Progenitor cell of endocrine pancreas (in vitro differentiated cells): ENCODE measurements around the gene ROR2. TPM values are rescaled to one million over a fixed set of nuclear protein-coding genes. Genes with fewer than 3 reads are reported as not detected.

ENCODE experiments used
- DNase-seq: peaks from one replicate; pipeline ENCODE4 v3.0.0; 2021; ENCODE audit warnings: low spot score; ENCODE audit not compliant: unreplicated experiment
- H3K27ac Mint-ChIP-seq: 2 replicates; pipeline ENCODE4 v1.8.0; 2021; ENCODE audit warnings: mild to moderate bottlenecking, moderate library complexity, mixed read lengths
- H3K27me3 Mint-ChIP-seq: 2 replicates; pipeline ENCODE4 v1.8.0; 2021; ENCODE audit warnings: mixed read lengths
- H3K36me3 Mint-ChIP-seq: 2 replicates; pipeline ENCODE4 v1.8.0; 2022; ENCODE audit warnings: mixed read lengths; ENCODE audit not compliant: insufficient read depth
- H3K4me1 Mint-ChIP-seq: 2 replicates; pipeline ENCODE4 v1.8.0; 2021; ENCODE audit warnings: low read depth, mixed read lengths
- H3K4me3 Mint-ChIP-seq: 2 replicates; pipeline ENCODE4 v1.8.0; 2021; ENCODE audit warnings: low read depth, mild to moderate bottlenecking, moderate library complexity, mixed read lengths
- H3K9me3 Mint-ChIP-seq: 2 replicates; pipeline ENCODE4 v1.8.0; 2021; ENCODE audit warnings: low read depth, mixed read lengths
- CTCF ChIP-seq: fragments of 200-600 bp; sonication (generic); IDR thresholded peaks from one replicate; pipeline ENCODE4 v1.5.0; 2021; ENCODE audit warnings: antibody characterized with exemption, mild to moderate bottlenecking; ENCODE audit not compliant: unreplicated experiment
- total RNA-seq: library from RNA; stranded (reverse); gene quantifications from 2 replicates; pipeline ENCODE4 v1.2.1, GENCODE V29; 2021

ROR2 gene
- total RNA-seq, 1 donor from 2014 or later, result 23.6 TPM

- Mint-ChIP-seq H3K36me3 (peaks cover 26% of the 10 kb centered on the region), H3K27ac (no peak overlapping the region), H3K9me3 (peaks cover 24% of the 10 kb centered on the region), H3K27me3 (no peaks in the 10 kb centered on the region), H3K4me1 (no peaks in the 10 kb centered on the region), H3K4me3 (no peak overlapping the region)
- no peak for TF ChIP-seq CTCF
- no peak for DNase-seq
Observed at GRCh38 chr9:91929331-91929730, 20.7 kb downstream of the ROR2 start.

DNA sequence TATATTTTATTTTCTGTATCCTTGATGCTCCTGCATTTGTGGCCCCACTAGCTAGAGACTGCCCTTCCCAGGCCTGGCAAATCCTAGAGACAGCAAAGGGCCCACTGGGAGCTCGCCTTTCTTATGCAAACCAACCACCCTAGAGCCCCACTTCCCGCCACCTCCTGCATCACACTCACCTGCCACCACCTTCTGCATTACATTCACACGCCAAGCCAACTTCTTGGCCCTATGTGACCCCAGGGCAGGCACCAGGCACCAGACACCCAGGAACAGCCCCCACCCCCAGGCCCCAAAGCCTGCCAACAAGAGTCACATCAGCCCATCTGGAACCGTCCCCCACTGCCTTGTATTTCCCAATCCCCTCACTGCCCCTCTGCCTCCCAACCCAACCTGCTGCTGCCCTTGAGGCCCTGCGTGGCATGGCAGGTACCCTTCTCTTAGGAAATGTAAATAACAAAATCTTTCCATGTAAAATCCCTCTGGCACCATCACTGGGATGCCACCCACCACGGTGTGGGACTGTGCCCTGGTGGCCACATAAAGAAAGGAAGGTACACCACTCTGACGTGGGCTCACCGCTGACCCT is 22.0 kb downstream of the ROR2 start:
- peaks cover 24% of the 10 kb centered on the region for H3K36me3 Mint-ChIP-seq
- H3K9me3 Mint-ChIP-seq, result peaks cover 24% of the 10 kb centered on the region
- no peaks in the 10 kb centered on the region for H3K27me3 Mint-ChIP-seq
- H3K4me3 Mint-ChIP-seq, result no peak overlapping the region
- no peak for TF ChIP-seq CTCF
- H3K4me1 Mint-ChIP-seq, result no peaks in the 10 kb centered on the region
- no peak overlapping the region for H3K27ac Mint-ChIP-seq
- no peak for DNase-seq

DNA sequence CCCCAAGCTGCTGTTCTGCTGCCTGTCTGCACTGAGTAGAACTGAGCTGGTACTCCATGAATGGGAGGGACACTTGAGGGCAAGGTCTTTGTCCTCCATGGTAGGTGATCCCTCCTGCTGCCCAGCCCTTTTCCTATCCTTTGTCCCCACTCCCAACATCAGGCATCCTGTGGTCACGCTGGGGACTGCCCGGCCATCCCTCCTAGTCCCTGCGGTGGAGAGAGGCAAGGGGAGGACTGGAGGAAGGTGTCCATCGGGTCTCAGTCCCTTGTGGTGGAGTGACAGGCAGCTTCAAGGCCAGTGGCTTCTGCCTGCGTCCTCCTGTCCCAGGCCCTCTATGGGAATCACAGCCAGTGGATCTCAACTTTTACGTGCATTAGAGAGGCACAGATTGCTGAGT is 25.9 kb downstream of the ROR2 start:
- DNase-seq, result no peak
- peaks cover 12% of the 10 kb centered on the region for H3K4me1 Mint-ChIP-seq
- H3K27me3 Mint-ChIP-seq, result no peaks in the 10 kb centered on the region
- no peak overlapping the region for H3K27ac Mint-ChIP-seq
- peaks cover 3% of the 10 kb centered on the region for H3K9me3 Mint-ChIP-seq
- peaks cover 5% of the 10 kb centered on the region for H3K36me3 Mint-ChIP-seq
- no peak overlapping the region for H3K4me3 Mint-ChIP-seq
- TF ChIP-seq CTCF, result no peak

GRCh38 chr9:91923145-91923544 is 26.9 kb downstream of the ROR2 start:
- H3K9me3 Mint-ChIP-seq, result no peaks in the 10 kb centered on the region
- H3K4me1 Mint-ChIP-seq, result peaks cover 17% of the 10 kb centered on the region
- H3K4me3 Mint-ChIP-seq, result no peak overlapping the region
- no peaks in the 10 kb centered on the region for H3K27me3 Mint-ChIP-seq
- H3K27ac Mint-ChIP-seq, result no peak overlapping the region
- DNase-seq, result no peak
- H3K36me3 Mint-ChIP-seq, result peaks cover 5% of the 10 kb centered on the region
- TF ChIP-seq CTCF, result no peak

GRCh38 chr9:91921371-91921770 is 28.7 kb downstream of the ROR2 start:
- Mint-ChIP-seq H3K9me3 (no peaks in the 10 kb centered on the region), H3K36me3 (peaks cover 5% of the 10 kb centered on the region), H3K4me3 (no peak overlapping the region), H3K27ac (no peak overlapping the region), H3K27me3 (no peaks in the 10 kb centered on the region), H3K4me1 (peaks cover 17% of the 10 kb centered on the region)
- no peak for TF ChIP-seq CTCF
- no peak for DNase-seq
